Stimulated activated effector memory CD8-positive, alpha-beta T cell treated with anti-CD3 and anti-CD28 coated beads, Interleukin-12 subunit alpha, Interleukin-12 subunit beta, amount 100 ng/mL, for 72 hours (primary cell): ENCODE results near the gene BAIAP2L2.
"Not testable (repeated sequence)": the region's sequence is repeated elsewhere in the genome, so short reads cannot be mapped to it uniquely, and the experiment has no call there.

Experiments used
- ATAC-seq: fragments of 150-1000 bp; cut with Tn5 transposase; 2 replicates; pipeline ENCODE4 v1.10.0; 2021
- DNase-seq, 2 donors: peaks; one replicate each; pipeline ENCODE4 v3.0.0; 2021 to 2022; ENCODE audit warnings: low spot score in 2 of 2
- H3K27ac Mint-ChIP-seq: one replicate; pipeline ENCODE4 v1.8.0; 2022; ENCODE audit warnings: mild to moderate bottlenecking, mixed read lengths
- H3K36me3 Mint-ChIP-seq: one replicate; pipeline ENCODE4 v1.8.0; 2022; ENCODE audit warnings: mild to moderate bottlenecking, mixed read lengths
- H3K4me1 Mint-ChIP-seq: one replicate; pipeline ENCODE4 v1.8.0; 2022; ENCODE audit warnings: mixed read lengths
- H3K4me3 Mint-ChIP-seq: one replicate; pipeline ENCODE4 v1.8.0; 2022; ENCODE audit warnings: mild to moderate bottlenecking, mixed read lengths
- H3K9me3 Mint-ChIP-seq: one replicate; pipeline ENCODE4 v1.8.0; 2022; ENCODE audit warnings: mixed read lengths

Gene BAIAP2L2, protein sequence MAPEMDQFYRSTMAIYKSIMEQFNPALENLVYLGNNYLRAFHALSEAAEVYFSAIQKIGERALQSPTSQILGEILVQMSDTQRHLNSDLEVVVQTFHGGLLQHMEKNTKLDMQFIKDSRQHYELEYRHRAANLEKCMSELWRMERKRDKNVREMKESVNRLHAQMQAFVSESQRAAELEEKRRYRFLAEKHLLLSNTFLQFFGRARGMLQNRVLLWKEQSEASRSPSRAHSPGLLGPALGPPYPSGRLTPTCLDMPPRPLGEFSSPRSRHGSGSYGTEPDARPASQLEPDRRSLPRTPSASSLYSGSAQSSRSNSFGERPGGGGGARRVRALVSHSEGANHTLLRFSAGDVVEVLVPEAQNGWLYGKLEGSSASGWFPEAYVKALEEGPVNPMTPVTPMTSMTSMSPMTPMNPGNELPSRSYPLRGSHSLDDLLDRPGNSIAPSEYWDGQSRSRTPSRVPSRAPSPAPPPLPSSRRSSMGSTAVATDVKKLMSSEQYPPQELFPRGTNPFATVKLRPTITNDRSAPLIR

DNA sequence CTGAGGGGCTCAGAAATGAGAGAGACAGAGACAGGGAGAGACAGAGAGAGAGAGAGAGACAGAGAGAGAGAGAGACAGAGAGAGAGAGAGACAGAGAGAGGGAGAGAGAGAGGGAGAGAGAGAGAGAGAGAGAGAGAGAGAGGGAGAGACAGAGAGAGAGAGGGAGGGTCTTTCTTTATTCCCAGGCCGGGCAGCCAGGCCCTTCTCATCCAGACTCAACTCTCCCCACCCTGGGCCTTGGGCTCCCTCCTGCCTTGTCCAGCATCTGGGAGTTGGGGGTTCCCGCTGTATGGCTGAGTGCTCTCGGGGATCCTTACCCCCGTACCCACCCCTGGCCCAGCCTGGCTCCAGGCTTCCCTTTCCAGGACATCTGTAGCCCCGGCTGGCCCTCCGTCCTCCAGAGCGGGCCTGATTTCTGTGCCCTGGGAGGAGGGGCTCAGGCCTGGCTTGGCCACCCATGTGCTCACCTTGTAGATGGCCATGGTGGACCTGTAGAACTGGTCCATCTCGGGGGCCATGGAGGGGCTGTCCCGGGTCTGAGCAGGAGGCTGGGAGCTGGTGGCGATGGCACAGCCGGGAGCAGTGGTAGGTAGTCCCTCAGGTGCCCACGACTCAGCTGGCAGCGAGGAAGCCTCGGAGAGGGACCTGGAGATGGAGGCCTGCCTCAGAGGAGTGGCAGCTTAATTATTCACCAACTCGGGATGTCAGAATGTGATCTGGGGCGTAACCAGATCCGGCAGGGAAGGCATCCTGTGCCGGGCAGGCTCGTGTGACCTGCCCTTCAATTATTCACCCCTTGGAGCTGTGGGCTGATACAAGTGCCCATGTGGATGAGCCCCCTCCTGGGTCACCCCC, at the start of gene BAIAP2L2:
Gene BAIAP2L2, minus strand, starts transcription at position 677 of the 855 bp plus-strand sequence. Its CDS starts 159 bp downstream, at position 518.
- peaks cover 27% of the 10 kb centered on the region for H3K4me1 Mint-ChIP-seq
- DNase-seq (no peak), ATAC-seq (no peak)
- H3K9me3 Mint-ChIP-seq, result no peaks in the 10 kb centered on the region
- H3K27ac Mint-ChIP-seq, result peak within 1 kb of the TSS; percentile 92
- H3K36me3 Mint-ChIP-seq, result peaks cover 24% of the 10 kb centered on the region
- H3K4me3 Mint-ChIP-seq, result no peak within 1 kb of the TSS

DNA sequence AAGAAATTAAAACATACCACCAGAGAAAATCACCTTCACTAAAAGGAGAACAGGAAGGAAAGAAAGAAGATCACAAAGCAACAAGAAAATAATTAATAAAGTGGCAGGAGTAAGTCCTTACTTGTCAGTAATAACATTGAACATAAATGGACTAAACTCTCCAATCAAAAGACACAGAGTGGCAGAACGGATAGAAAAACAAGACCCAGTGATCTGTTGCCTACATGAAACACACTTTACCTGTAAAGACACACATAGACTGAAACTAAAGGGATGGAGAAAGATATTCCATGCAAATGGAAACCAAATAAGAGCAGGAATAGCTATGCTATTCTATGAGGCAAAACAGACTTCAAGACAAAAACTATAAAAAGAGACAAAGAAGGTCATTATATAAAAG, 45.2 kb upstream of the BAIAP2L2 start:
- ATAC-seq (no peak), DNase-seq (no peak)
- Mint-ChIP-seq H3K27ac (no peak overlapping the region), H3K4me3 (no peak overlapping the region), H3K4me1 (peaks cover 17% of the 10 kb centered on the region), H3K36me3 (peaks cover 6% of the 10 kb centered on the region), H3K9me3 (no peaks in the 10 kb centered on the region)

DNA sequence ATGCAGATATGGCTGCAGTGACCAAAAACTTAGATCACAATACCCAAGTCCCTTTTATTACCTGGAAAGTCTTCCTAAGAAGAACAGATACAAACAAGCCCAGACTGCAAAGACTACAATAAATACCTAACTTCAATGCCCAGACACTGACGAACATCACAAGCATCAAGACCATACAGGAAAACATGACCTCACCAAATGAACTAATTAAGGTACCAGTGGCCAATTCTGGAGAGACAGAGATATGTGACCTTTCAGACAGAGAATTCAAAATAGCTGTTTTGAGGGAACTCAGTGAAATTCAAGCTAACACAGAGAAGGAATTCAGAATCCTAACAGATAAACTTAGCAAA, 44.1 kb upstream of the BAIAP2L2 start:
- peak overlapping the region; percentile 43 for H3K27ac Mint-ChIP-seq

DNA sequence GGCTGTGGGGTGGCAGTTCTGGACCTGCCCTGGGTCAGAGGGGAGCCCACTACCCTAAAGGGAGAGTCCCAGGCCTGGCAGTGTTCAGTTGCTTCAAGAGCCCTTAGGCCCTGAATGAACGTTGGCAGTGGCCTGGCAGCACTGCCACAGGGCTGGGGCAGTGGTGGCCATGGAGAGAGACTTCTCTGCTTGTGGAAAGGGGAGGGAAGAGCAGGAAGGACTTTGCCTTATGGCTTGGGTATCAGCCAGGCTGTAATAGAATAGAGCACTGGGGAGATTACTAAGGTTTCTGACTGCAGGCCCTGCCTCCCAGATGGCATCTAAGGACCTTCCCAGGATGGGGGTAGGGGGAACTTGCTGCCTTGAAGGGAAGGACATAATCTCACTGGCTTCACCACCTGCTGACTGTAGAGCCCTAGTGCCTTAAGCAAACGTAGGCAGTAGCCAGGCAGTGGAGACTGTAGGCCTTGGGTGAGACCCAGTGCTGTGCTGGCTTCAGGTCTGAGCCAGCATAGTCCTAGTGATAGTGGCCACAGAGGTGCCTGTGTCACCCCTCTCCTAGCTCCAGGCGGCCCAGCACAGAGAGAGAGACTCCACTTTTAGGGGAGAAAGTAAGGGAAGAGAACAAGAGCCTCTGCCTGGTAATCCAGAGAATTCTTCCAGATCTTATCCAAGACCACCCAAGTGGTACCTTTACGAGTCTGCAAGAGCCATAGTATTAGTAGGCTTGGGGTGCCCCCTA, 43.5 kb upstream of the BAIAP2L2 start:
- Mint-ChIP-seq H3K27ac (peak overlapping the region; percentile 43), H3K36me3 (no peaks in the 10 kb centered on the region), H3K9me3 (no peaks in the 10 kb centered on the region), H3K4me3 (no peak overlapping the region), H3K4me1 (peaks cover 17% of the 10 kb centered on the region)
- ATAC-seq, result no peak
- DNase-seq, result no peak

More for the DNA sequence above, 44.1 kb upstream of the BAIAP2L2 start:
- peaks cover 17% of the 10 kb centered on the region for H3K4me1 Mint-ChIP-seq
- not testable (repeated sequence) for H3K9me3 Mint-ChIP-seq, DNase-seq, H3K4me3 Mint-ChIP-seq, H3K36me3 Mint-ChIP-seq, ATAC-seq

DNA sequence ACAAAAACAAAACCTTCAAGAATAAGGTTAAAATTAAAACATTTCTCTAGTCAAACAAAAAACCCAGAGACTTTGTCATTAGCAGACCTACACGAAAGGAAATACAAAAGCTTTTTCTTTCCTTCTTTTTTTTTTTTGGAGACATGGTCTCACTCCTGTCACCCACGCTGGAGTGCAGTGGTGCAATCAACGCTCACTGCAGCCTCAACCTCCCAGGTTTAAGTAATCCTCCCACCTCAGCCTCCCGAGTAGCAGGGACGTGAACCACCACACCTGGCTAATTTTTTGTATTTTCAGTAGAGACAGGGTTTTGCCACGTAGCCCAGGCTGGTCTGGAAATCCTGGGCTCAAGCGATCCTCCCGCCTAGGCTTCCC, 40.6 kb upstream of the BAIAP2L2 start:
- Mint-ChIP-seq H3K27ac (no peak overlapping the region), H3K4me3 (no peak overlapping the region), H3K9me3 (no peaks in the 10 kb centered on the region), H3K36me3 (no peaks in the 10 kb centered on the region), H3K4me1 (peaks cover 17% of the 10 kb centered on the region)
- DNase-seq, result no peak
- no peak for ATAC-seq

DNA sequence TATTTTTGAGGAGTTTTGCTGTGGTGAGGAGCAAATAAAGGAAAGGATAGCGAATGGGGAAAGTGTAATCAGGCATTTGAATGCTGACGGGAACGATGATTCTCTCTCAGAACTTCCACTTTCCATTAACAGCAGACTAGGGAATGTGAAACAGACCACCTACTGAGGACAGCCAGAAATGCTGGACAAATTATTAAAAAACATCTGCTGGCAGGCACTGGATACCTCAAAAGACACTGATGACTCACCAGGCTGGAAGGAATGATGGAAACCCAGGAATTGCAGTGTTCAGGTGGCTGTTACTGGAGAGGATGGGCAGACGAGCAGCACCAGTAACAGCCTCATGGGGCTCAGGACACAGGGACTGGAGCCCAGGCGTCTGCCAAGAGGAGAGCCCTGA, 37.8 kb upstream of the BAIAP2L2 start:
- no peak for DNase-seq
- Mint-ChIP-seq H3K4me3 (no peak overlapping the region), H3K36me3 (peaks cover 22% of the 10 kb centered on the region), H3K4me1 (peaks cover 15% of the 10 kb centered on the region), H3K9me3 (no peaks in the 10 kb centered on the region), H3K27ac (no peak overlapping the region)
- no peak for ATAC-seq

DNA sequence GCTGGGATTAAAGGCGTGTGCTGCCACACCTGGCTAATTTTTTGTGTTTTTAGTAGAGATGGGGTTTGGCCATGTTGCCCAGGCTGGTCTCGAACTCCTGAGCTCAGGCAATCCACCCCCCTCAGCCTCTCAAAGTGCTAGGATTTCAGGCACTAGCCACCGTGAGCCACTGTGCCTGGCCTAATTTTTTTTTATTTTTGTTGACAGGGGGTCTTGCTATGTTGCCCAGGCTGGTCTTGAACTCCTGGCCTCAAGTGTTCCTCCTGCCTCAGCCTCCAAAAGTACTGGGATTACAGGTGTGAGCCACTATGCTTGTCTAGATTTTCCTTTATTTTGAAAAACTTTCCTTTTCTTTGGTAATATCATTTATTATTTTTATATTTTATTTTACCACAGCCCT, 35.7 kb upstream of the BAIAP2L2 start:
- not testable (repeated sequence) for DNase-seq, H3K27ac Mint-ChIP-seq, H3K9me3 Mint-ChIP-seq, ATAC-seq, H3K4me3 Mint-ChIP-seq
- Mint-ChIP-seq H3K4me1 (peaks cover 14% of the 10 kb centered on the region), H3K36me3 (peaks cover 24% of the 10 kb centered on the region)

DNA sequence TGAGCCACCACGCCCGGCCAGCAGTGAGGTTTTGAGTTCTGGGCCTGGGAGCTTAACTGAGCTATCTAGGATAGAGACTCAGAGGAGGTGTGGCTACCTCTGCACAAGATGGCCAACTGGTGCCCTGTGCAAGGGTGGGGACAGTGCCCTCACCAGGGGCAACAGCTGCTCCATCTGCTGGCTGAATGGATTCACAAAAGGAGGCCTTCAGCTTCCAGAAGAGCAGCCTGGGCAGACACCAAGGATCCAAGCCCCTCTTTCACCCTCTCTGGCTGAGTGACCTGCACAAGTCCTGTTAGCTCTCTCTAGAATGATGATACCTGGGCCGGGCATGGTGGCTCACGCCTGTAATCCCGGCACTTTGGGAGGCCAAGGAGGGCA, 33.5 kb upstream of the BAIAP2L2 start:
- Mint-ChIP-seq H3K36me3 (peaks cover 30% of the 10 kb centered on the region), H3K4me3 (no peak overlapping the region), H3K9me3 (no peaks in the 10 kb centered on the region), H3K4me1 (peaks cover 14% of the 10 kb centered on the region), H3K27ac (peak overlapping the region; percentile 91)
- ATAC-seq (peak; percentile 17), DNase-seq (no peak)

DNA sequence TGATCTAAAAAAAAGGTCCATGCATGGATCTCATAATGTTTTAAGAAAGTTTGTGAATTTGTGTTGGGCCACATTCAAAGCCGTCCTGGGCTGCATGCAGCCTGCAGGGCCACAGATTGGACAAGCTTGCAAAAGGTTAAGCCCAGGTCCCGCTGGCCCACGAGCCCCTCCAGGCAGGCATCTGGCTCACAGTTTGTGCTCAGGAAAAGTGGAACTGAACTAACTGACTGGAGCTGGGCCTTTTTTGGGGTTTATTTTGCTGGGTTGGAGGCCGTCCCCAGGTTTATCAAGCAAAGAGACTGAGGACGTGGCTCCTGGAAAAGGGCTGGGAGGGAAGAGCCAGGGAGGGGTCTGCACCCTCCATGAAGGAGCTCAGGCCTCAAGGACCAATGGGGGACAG, 32.1 kb upstream of the BAIAP2L2 start:
- peak overlapping the region; percentile 91 for H3K27ac Mint-ChIP-seq

DNA sequence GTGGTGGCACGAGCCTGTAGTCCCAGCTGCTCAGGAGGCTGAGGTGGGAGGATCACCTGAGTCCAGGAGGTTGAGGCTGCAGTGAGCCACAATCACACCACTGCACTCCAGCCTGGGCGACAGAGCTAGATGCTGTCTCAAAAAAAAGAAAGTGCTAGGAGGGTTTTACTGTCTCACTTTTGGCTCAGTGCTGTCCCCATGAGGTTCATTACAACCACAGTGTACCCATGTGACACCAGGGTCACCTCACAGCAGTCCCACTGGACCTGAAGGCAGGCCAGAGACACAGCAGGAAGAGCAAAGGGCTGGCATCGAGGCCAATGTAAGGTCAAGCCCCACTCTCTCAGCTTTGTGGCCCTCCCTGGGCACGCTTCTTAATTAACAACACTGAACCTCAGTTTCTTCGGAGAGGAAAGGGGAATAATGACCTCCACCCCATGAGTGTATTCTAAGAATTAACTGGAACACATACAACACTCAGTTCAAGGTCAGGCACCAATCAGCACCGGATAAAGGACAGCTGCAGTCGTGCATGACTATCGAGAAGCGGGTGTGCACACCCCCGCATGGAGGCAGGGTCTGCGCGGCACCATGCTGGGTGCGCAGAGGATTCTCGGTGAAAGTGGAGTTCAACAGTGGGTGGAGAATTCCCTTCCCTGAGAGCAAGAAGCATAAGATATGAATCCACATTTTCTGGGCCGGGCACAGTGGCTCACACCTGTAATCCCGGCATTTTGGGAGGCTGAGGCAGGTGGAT, 30.9 kb upstream of the BAIAP2L2 start:
- ATAC-seq (no peak), DNase-seq (no peak)
- Mint-ChIP-seq H3K4me3 (no peak overlapping the region), H3K4me1 (peaks cover 14% of the 10 kb centered on the region), H3K9me3 (no peaks in the 10 kb centered on the region), H3K36me3 (peaks cover 41% of the 10 kb centered on the region), H3K27ac (no peak overlapping the region)

More for the DNA sequence above, 32.1 kb upstream of the BAIAP2L2 start:
- DNase-seq (no peak), ATAC-seq (no peak)
- H3K4me3 Mint-ChIP-seq, result no peak overlapping the region
- no peaks in the 10 kb centered on the region for H3K9me3 Mint-ChIP-seq
- H3K4me1 Mint-ChIP-seq, result peaks cover 14% of the 10 kb centered on the region
- H3K36me3 Mint-ChIP-seq, result peaks cover 38% of the 10 kb centered on the region

DNA sequence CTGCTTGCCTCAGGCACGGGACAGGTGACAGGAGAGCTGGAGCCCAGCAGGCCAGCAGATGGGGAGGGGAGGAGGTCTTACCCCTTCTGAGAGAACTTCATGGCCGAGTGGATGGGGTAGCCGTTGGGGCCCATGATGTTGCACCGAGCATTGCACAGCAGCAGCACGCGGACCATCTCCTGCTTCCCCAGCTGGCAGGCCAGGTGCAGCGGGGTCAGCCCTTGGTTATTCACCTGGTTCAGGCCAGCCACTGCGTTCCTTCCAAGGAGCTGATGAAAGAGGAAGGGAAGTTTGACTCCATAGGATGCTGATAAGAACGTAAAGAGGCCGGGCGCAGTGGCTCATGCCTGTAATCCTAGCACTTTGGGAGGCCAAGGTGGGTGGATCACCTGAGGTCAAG, 29.4 kb upstream of the BAIAP2L2 start:
- no peak overlapping the region for H3K4me3 Mint-ChIP-seq
- no peak for DNase-seq
- H3K36me3 Mint-ChIP-seq, result peaks cover 37% of the 10 kb centered on the region
- H3K9me3 Mint-ChIP-seq, result no peaks in the 10 kb centered on the region
- peaks cover 22% of the 10 kb centered on the region for H3K4me1 Mint-ChIP-seq
- no peak overlapping the region for H3K27ac Mint-ChIP-seq
- no peak for ATAC-seq

DNA sequence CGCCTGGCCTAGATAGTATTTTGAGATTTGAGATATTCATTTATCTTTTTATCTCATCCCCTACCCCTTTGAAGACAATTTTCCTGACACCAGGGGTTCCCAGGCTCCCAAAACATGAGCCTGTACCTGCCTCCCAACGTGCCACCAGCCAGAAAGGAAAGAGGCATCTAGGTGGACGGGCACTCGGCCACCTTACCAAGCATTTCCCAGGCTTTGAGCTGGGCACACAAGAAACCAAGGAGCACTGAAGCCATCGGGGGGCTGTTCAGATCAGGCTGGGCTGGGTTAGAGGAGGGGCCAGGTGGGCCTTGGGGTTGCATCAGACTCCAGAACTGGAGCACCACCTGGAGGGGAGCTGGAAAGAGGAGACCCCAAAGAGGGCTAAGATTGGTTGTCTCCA, 28.5 kb upstream of the BAIAP2L2 start:
- Mint-ChIP-seq H3K4me1 (peaks cover 19% of the 10 kb centered on the region), H3K36me3 (peaks cover 32% of the 10 kb centered on the region), H3K4me3 (no peak overlapping the region), H3K9me3 (no peaks in the 10 kb centered on the region), H3K27ac (no peak overlapping the region)
- ATAC-seq, result no peak
- DNase-seq, result no peak

DNA sequence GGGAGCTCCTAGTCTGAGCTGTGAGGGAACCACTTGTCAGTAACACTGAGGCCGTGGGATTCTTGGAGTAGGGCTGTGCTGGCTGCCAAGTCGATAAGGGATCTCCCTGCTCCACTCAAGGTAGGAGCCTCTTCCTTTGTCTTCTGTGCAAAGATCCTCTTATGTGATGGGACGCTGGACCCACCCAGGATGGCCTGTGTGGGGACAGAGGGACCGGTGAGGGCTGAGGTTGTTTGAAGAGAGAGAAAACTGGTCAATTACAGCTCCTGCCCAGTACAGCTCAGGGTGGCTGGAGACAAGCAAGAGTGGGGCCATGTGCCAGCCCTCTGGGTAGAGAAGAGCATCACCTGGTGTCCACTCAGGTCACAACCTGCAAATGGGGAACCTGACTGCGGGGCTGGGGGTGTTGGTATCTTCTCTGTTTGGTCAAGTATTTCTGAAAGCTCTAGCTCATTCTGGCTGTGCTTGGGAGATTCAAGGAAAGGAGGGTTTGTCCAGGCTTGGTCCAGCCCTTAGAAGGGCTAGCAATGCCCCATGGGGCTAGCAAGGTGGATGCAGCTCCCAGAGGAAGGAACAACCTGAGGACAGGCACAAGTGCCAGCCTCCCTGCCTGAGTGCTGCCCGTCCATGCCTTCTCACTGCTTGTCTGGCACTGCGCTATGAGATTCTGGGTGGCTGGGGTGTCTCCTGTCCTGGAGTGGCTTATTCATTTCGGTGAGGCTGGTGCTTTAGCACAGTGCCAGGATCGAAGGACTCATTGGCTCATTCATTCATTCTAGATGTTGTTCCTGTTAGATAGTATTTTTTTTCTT, 27.6 kb upstream of the BAIAP2L2 start:
- ATAC-seq, result no peak
- Mint-ChIP-seq H3K9me3 (no peaks in the 10 kb centered on the region), H3K4me1 (peaks cover 10% of the 10 kb centered on the region), H3K27ac (peak overlapping the region; percentile 76), H3K36me3 (peaks cover 24% of the 10 kb centered on the region), H3K4me3 (no peak overlapping the region)
- no peak for DNase-seq

DNA sequence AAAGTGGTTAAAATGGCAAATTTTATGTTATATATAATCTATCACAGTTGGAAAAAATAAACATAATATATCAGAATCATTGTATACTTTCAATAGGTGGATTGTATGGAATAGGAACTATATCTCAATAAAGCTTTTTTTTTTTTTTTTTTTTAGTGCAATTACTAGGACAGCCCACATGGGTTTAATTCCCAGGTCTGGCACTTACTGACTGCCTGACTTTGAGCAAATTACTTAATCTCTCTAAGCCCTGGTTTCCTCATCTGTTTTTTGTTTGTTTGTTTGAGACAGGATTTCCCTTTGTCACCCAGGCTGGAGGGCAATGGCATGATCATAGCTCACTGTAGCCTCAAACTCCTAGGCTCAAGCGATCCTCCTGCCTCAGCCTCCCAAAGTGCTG, 26.1 kb upstream of the BAIAP2L2 start:
- Mint-ChIP-seq H3K4me3 (no peak overlapping the region), H3K4me1 (peaks cover 7% of the 10 kb centered on the region), H3K27ac (peak overlapping the region; percentile 76), H3K36me3 (peaks cover 32% of the 10 kb centered on the region), H3K9me3 (no peaks in the 10 kb centered on the region)
- DNase-seq (no peak), ATAC-seq (no peak)
